Measurements from ENCODE around the gene LYL1.
A peak's percentile ranks its signal among the peaks of the same experiment; 100 is the strongest.

LYL1 gene

GRCh38 chr19:13053761-13054625, 48.7 kb downstream of the LYL1 start:
- no peak for TF ChIP-seq CTCF (IDR thresholded peaks at IDR 0.05; ENCODE audit: low read length, missing control alignments)
- no peak overlapping the region for H3K4me3 ChIP-seq (replicated peaks; ENCODE audit: low read depth, low read length)
- peak; percentile 99 for DNase-seq (ENCODE audit: low read depth)

GRCh38 chr19:13053238-13053637, 49.4 kb downstream of the LYL1 start:
- TF ChIP-seq CTCF (IDR thresholded peaks at IDR 0.05; ENCODE audit: low read length, missing control alignments), result no peak
- DNase-seq (ENCODE audit: low read depth), result peak; percentile 69
- no peak overlapping the region for H3K4me3 ChIP-seq (replicated peaks; ENCODE audit: low read depth, low read length)

- TF ChIP-seq CTCF (IDR thresholded peaks at IDR 0.05; ENCODE audit: low read length, missing control alignments), result no peak
- H3K4me3 ChIP-seq (replicated peaks; ENCODE audit: low read depth, low read length), result no peak overlapping the region
- DNase-seq (ENCODE audit: low read depth), result no peak
Observed at GRCh38 chr19:13052447-13053175, 50.0 kb downstream of the LYL1 start.

DNA sequence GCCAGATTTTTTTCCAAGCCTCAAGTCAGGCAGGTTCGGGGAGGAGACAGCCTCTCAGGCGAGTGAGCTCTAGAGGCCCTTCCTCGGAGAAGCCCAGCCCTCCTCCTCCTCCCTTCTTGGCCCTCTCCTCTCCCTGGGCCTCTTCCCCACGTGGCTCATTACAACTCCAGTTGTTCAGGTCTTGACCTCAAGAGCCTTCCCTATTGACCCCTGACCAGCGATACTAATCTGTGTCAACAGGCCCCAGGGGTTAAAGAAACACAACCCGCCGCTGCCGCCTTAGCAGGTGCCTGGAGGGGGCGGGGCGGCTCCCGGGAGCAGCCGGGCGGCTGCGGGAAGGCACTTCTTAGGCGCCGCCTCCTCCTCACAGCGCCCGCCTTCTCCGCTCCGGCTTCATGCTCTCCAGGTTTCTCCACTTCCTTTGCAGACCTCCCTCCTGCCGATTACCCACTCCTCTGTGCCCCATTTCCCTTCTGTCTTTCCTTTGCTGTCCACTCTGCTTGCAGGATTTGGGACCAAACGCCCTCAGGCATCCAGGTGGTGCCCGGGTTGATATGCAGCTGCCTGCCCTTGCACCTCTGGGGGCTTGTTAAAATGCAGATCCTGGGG, 51.0 kb downstream of the LYL1 start:
- no peak for TF ChIP-seq CTCF (IDR thresholded peaks at IDR 0.05; ENCODE audit: low read length, missing control alignments)
- no peak overlapping the region for H3K4me3 ChIP-seq (replicated peaks; ENCODE audit: low read depth, low read length)
- peak; percentile 42 for DNase-seq (ENCODE audit: low read depth)

DNA sequence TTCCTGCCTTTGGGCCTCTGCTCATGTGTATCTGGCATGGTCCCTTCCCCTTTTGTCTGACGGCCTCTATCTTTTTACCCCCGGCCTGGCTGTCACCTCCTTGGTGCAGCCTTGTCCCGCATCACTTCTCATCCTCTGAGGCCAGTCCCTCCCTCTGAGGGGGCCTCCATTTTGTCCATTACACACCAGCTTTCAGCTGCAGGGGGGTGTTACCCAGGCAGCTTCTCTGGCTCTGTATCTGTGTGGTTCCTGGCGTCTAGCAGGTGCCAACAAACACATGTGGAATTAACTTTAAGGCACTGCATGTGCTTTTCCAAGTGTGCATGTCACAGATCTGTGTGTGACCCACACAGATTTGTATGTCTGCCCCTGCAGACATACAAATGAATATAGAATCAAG, 52.4 kb downstream of the LYL1 start:
- DNase-seq (ENCODE audit: low read depth), result no peak
- H3K4me3 ChIP-seq (replicated peaks; ENCODE audit: low read depth, low read length), result no peak overlapping the region
- no peak for TF ChIP-seq CTCF (IDR thresholded peaks at IDR 0.05; ENCODE audit: low read length, missing control alignments)

All from fibroblast of pulmonary artery (primary cell).